D341Med (cell line): Measurements from ENCODE around the gene PNN.
A peak's percentile ranks its signal among the peaks of the same experiment; 100 is the strongest.

Experiments
- DNase-seq: peaks from one replicate; pipeline ENCODE4 v3.0.0; 2012; ENCODE audit warnings: low spot score

Gene PNN

GRCh38 chr14:39229601-39230110 is 54.6 kb downstream of the PNN start:
- no peak for DNase-seq

GRCh38 chr14:39230416-39231035 is 55.5 kb downstream of the PNN start:
- DNase-seq, result no peak

GRCh38 chr14:39231751-39232553 is 56.9 kb downstream of the PNN start:
- peak; percentile 39 for DNase-seq
